Peyer's patch (tissue), 4 donors: Measurements from ENCODE around the gene LIPM.

Experiments used
- POLR2A ChIP-seq, 2 donors: fragments of 450-650 bp; IDR thresholded peaks; one replicate each; pipeline ENCODE4 v1.5.1; 2017; ENCODE audit warnings: antibody characterized with exemption in 2 of 2, mild to moderate bottlenecking in 2 of 2, moderate library complexity in 2 of 2
- TF ChIP-seq, protein P1 (sequence below), 6 experiments: fragments of 450-650 bp in 4 of 6; fragments of 200-600 bp in 2 of 6; sonication (generic) in 1 of 6; IDR thresholded peaks; one replicate each; pipeline ENCODE4 v1.5.1; 2017 to 2019; ENCODE audit warnings: antibody characterized with exemption in 6 of 6, mild to moderate bottlenecking in 3 of 6, moderate library complexity in 1 of 6

DNA sequence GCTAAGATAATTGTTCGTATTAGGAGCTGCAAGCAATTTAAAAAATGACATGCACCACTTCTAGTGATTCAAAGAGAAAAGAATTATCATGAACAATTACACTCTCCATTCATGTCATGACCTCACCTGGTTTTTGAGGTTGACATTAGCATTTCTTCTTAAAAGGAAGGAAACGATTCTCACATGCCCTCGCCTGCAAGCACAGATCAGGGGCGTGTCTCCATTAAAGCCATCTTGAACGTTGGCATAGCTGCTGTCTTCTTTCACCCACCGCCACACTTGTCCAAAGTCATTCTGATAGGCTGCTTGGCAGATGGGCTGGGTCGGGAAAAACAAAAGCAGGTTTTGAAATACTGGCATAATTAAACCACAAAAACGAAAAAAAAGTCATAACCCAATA, 29.2 kb downstream of the LIPM start:
- TF ChIP-seq, protein P1, sequence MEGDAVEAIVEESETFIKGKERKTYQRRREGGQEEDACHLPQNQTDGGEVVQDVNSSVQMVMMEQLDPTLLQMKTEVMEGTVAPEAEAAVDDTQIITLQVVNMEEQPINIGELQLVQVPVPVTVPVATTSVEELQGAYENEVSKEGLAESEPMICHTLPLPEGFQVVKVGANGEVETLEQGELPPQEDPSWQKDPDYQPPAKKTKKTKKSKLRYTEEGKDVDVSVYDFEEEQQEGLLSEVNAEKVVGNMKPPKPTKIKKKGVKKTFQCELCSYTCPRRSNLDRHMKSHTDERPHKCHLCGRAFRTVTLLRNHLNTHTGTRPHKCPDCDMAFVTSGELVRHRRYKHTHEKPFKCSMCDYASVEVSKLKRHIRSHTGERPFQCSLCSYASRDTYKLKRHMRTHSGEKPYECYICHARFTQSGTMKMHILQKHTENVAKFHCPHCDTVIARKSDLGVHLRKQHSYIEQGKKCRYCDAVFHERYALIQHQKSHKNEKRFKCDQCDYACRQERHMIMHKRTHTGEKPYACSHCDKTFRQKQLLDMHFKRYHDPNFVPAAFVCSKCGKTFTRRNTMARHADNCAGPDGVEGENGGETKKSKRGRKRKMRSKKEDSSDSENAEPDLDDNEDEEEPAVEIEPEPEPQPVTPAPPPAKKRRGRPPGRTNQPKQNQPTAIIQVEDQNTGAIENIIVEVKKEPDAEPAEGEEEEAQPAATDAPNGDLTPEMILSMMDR (IDR thresholded peaks at IDR 0.05): no peak
- TF ChIP-seq POLR2A (IDR thresholded peaks at IDR 0.05): no peak
